Measurements from ENCODE around the gene ZBTB20.

The ZBTB20 gene

GRCh38 chr3:114285648-114286230 is 861.3 kb downstream of the ZBTB20 start (continued):
- TF ChIP-seq CREB5 (CRISPR knock-in tag; IDR thresholded peaks at IDR 0.05; ENCODE audit: low read depth) (no peak), SNAI2 (CRISPR knock-in tag; IDR thresholded peaks at IDR 0.05) (no peak)

GRCh38 chr3:114284644-114285043 is 862.4 kb downstream of the ZBTB20 start:
- TF ChIP-seq BACH2 (CRISPR knock-in tag; IDR thresholded peaks at IDR 0.05; ENCODE audit: borderline replicate concordance) (no peak), ARNTL (CRISPR knock-in tag; IDR thresholded peaks at IDR 0.05; ENCODE audit: borderline replicate concordance, low read depth) (no peak), ZNF70 (CRISPR knock-in tag; IDR thresholded peaks at IDR 0.05) (no peak), ESRRG (CRISPR knock-in tag; IDR thresholded peaks at IDR 0.05) (no peak)
- no peak for ATAC-seq

Data from SK-N-SH treated with all-trans-retinoic acid at 6 μM for 48 hours (cell line).